ENCODE results near the gene C1QTNF7. TPM values are rescaled to one million over a fixed set of nuclear protein-coding genes. Genes with fewer than 3 reads are reported as not detected.

The C1QTNF7 gene
- total RNA-seq, 1 donor = 0.18 TPM

GRCh38 chr4:15412461-15412860 is 15.4 kb upstream of the C1QTNF7 start:
- TF ChIP-seq CTCF (IDR thresholded peaks at IDR 0.05; ENCODE audit: insufficient read depth, low read length) = no peak
- DNase-seq (ENCODE audit: low read depth) = no peak
- no peak overlapping the region for H3K4me3 ChIP-seq (ENCODE audit: low read depth, low read length)

GRCh38 chr4:15413010-15413622 is 14.7 kb upstream of the C1QTNF7 start:
- DNase-seq (ENCODE audit: low read depth) = peak; percentile 54
- TF ChIP-seq CTCF (IDR thresholded peaks at IDR 0.05; ENCODE audit: insufficient read depth, low read length) = no peak
- H3K4me3 ChIP-seq (ENCODE audit: low read depth, low read length) = no peak overlapping the region

- DNase-seq (ENCODE audit: low read depth) = no peak
- TF ChIP-seq CTCF (IDR thresholded peaks at IDR 0.05; ENCODE audit: insufficient read depth, low read length) = no peak
- H3K4me3 ChIP-seq (ENCODE audit: low read depth, low read length) = no peak overlapping the region
Measured at GRCh38 chr4:15413623-15414019, 14.2 kb upstream of the C1QTNF7 start.

GRCh38 chr4:15414551-15415091 is 13.2 kb upstream of the C1QTNF7 start:
- TF ChIP-seq CTCF (IDR thresholded peaks at IDR 0.05; ENCODE audit: insufficient read depth, low read length) = no peak
- DNase-seq (ENCODE audit: low read depth) = peak; percentile 53
- no peak overlapping the region for H3K4me3 ChIP-seq (ENCODE audit: low read depth, low read length)

- TF ChIP-seq CTCF (IDR thresholded peaks at IDR 0.05; ENCODE audit: insufficient read depth, low read length) = no peak
- DNase-seq (ENCODE audit: low read depth) = no peak
- H3K4me3 ChIP-seq (ENCODE audit: low read depth, low read length) = no peak overlapping the region
Measured at GRCh38 chr4:15416357-15417232, 11.2 kb upstream of the C1QTNF7 start.

GRCh38 chr4:15417233-15417660 is 10.6 kb upstream of the C1QTNF7 start:
- H3K4me3 ChIP-seq (ENCODE audit: low read depth, low read length) = no peak overlapping the region
- DNase-seq (ENCODE audit: low read depth) = no peak
- TF ChIP-seq CTCF (IDR thresholded peaks at IDR 0.05; ENCODE audit: insufficient read depth, low read length) = no peak
